Central memory CD8-positive, alpha-beta T cell (primary cell): ENCODE data around the gene IGSF21.
A peak's percentile ranks its signal among the peaks of the same experiment; 100 is the strongest.
"Not testable (repeated sequence)": the region's sequence is repeated elsewhere in the genome, so short reads cannot be mapped to it uniquely, and the experiment has no call there.

ENCODE experiments used
- ATAC-seq: fragments of 150-1000 bp; cut with Tn5 transposase; replicated peaks from 2 replicates; pipeline ENCODE4 v1.10.0; 2022; ENCODE audit warnings: mild to moderate bottlenecking, moderate FRiP score, moderate number of reproducible peaks; ENCODE audit not compliant: poor library complexity, severe bottlenecking; ENCODE audit errors: extremely low read depth
- DNase-seq, 2 donors: peaks; one replicate each; pipeline ENCODE4 v3.0.0; 2021; ENCODE audit warnings: low spot score in 2 of 2
- H3K27ac Mint-ChIP-seq: one replicate; pipeline ENCODE4 v1.8.0; 2022; ENCODE audit warnings: low read depth, mild to moderate bottlenecking, moderate library complexity, mixed read lengths
- H3K27me3 Mint-ChIP-seq: one replicate; pipeline ENCODE4 v1.8.0; 2022; ENCODE audit warnings: mixed read lengths
- H3K36me3 Mint-ChIP-seq: one replicate; pipeline ENCODE4 v1.8.0; 2022; ENCODE audit warnings: mild to moderate bottlenecking, moderate library complexity, mixed read lengths; ENCODE audit not compliant: insufficient read depth
- H3K4me1 Mint-ChIP-seq: one replicate; pipeline ENCODE4 v1.8.0; 2022; ENCODE audit warnings: mixed read lengths
- H3K4me3 Mint-ChIP-seq: one replicate; pipeline ENCODE4 v1.8.0; 2022; ENCODE audit warnings: mild to moderate bottlenecking, moderate library complexity, mixed read lengths
- H3K9me3 Mint-ChIP-seq: one replicate; pipeline ENCODE4 v1.8.0; 2022; ENCODE audit warnings: mixed read lengths

The IGSF21 gene

GRCh38 chr1:18160290-18160942 is 52.8 kb downstream of the IGSF21 start:
- H3K36me3 Mint-ChIP-seq, result peaks cover 2% of the 10 kb centered on the region
- DNase-seq, result no peak
- H3K27ac Mint-ChIP-seq, result no peak overlapping the region
- peak; percentile 49 for ATAC-seq
- H3K9me3 Mint-ChIP-seq, result no peaks in the 10 kb centered on the region
- H3K27me3 Mint-ChIP-seq, result peaks cover 41% of the 10 kb centered on the region
- H3K4me1 Mint-ChIP-seq, result no peaks in the 10 kb centered on the region
- no peak overlapping the region for H3K4me3 Mint-ChIP-seq

- Mint-ChIP-seq H3K4me3 (no peak overlapping the region), H3K9me3 (no peaks in the 10 kb centered on the region), H3K27ac (no peak overlapping the region), H3K27me3 (peaks cover 49% of the 10 kb centered on the region), H3K36me3 (peaks cover 2% of the 10 kb centered on the region), H3K4me1 (no peaks in the 10 kb centered on the region)
- DNase-seq (no peak), ATAC-seq (no peak)
These were observed 54.1 kb downstream of the IGSF21 start for GRCh38 chr1:18161690-18162089.

GRCh38 chr1:18165640-18166039 is 58.0 kb downstream of the IGSF21 start:
- not testable (repeated sequence) for H3K4me3 Mint-ChIP-seq, H3K9me3 Mint-ChIP-seq

GRCh38 chr1:18166341-18166740 is 58.7 kb downstream of the IGSF21 start:
- DNase-seq (no peak), ATAC-seq (no peak)
- Mint-ChIP-seq H3K27me3 (peaks cover 51% of the 10 kb centered on the region), H3K9me3 (no peaks in the 10 kb centered on the region), H3K4me1 (no peaks in the 10 kb centered on the region), H3K36me3 (peaks cover 4% of the 10 kb centered on the region), H3K27ac (no peak overlapping the region), H3K4me3 (no peak overlapping the region)

More at GRCh38 chr1:18165640-18166039, 58.0 kb downstream of the IGSF21 start:
- DNase-seq, H3K36me3 Mint-ChIP-seq, ATAC-seq, H3K27ac Mint-ChIP-seq, H3K4me1 Mint-ChIP-seq: not testable (repeated sequence)
- H3K27me3 Mint-ChIP-seq, result peaks cover 50% of the 10 kb centered on the region

GRCh38 chr1:18166929-18167328 is 59.3 kb downstream of the IGSF21 start:
- peaks cover 4% of the 10 kb centered on the region for H3K36me3 Mint-ChIP-seq
- no peaks in the 10 kb centered on the region for H3K9me3 Mint-ChIP-seq
- H3K4me1 Mint-ChIP-seq, result no peaks in the 10 kb centered on the region
- ATAC-seq (no peak), DNase-seq (no peak)
- H3K27ac Mint-ChIP-seq, result no peak overlapping the region
- H3K27me3 Mint-ChIP-seq, result peaks cover 50% of the 10 kb centered on the region
- H3K4me3 Mint-ChIP-seq, result no peak overlapping the region

- Mint-ChIP-seq H3K4me1 (no peaks in the 10 kb centered on the region), H3K9me3 (no peaks in the 10 kb centered on the region), H3K27ac (no peak overlapping the region), H3K36me3 (peaks cover 3% of the 10 kb centered on the region), H3K4me3 (no peak overlapping the region), H3K27me3 (peaks cover 48% of the 10 kb centered on the region)
- ATAC-seq (no peak), DNase-seq (no peak)
These were observed 62.8 kb downstream of the IGSF21 start for GRCh38 chr1:18170444-18170843.

- ATAC-seq (no peak), DNase-seq (no peak)
- no peaks in the 10 kb centered on the region for H3K9me3 Mint-ChIP-seq
- H3K27ac Mint-ChIP-seq, result no peak overlapping the region
- H3K4me3 Mint-ChIP-seq, result no peak overlapping the region
- no peaks in the 10 kb centered on the region for H3K4me1 Mint-ChIP-seq
- peaks cover 3% of the 10 kb centered on the region for H3K36me3 Mint-ChIP-seq
- peaks cover 51% of the 10 kb centered on the region for H3K27me3 Mint-ChIP-seq
These were observed 66.4 kb downstream of the IGSF21 start for GRCh38 chr1:18174037-18174436.

- Mint-ChIP-seq H3K27me3 (peaks cover 49% of the 10 kb centered on the region), H3K4me3 (no peak overlapping the region), H3K36me3 (no peaks in the 10 kb centered on the region), H3K9me3 (no peaks in the 10 kb centered on the region), H3K4me1 (no peaks in the 10 kb centered on the region), H3K27ac (no peak overlapping the region)
- no peak for DNase-seq
- ATAC-seq, result no peak
These were observed 67.5 kb downstream of the IGSF21 start for GRCh38 chr1:18175051-18175450.

- ATAC-seq, result no peak
- H3K36me3 Mint-ChIP-seq, result no peaks in the 10 kb centered on the region
- H3K4me3 Mint-ChIP-seq, result no peak overlapping the region
- H3K9me3 Mint-ChIP-seq, result no peaks in the 10 kb centered on the region
- H3K4me1 Mint-ChIP-seq, result no peaks in the 10 kb centered on the region
- DNase-seq, result no peak
- peaks cover 49% of the 10 kb centered on the region for H3K27me3 Mint-ChIP-seq
- H3K27ac Mint-ChIP-seq, result no peak overlapping the region
These were observed 68.2 kb downstream of the IGSF21 start for GRCh38 chr1:18175530-18176377.

- Mint-ChIP-seq H3K9me3 (no peaks in the 10 kb centered on the region), H3K4me1 (no peaks in the 10 kb centered on the region), H3K27me3 (peaks cover 56% of the 10 kb centered on the region), H3K36me3 (no peaks in the 10 kb centered on the region), H3K4me3 (no peak overlapping the region), H3K27ac (no peak overlapping the region)
- ATAC-seq, result no peak
- DNase-seq, result no peak
These were observed 69.0 kb downstream of the IGSF21 start for GRCh38 chr1:18176619-18177018.

- ATAC-seq (no peak), DNase-seq (no peak)
- H3K4me3 Mint-ChIP-seq, result no peak overlapping the region
- no peak overlapping the region for H3K27ac Mint-ChIP-seq
- H3K27me3 Mint-ChIP-seq, result peaks cover 63% of the 10 kb centered on the region
- no peaks in the 10 kb centered on the region for H3K4me1 Mint-ChIP-seq
- no peaks in the 10 kb centered on the region for H3K36me3 Mint-ChIP-seq
- no peaks in the 10 kb centered on the region for H3K9me3 Mint-ChIP-seq
These were observed 70.5 kb downstream of the IGSF21 start for GRCh38 chr1:18178111-18178510.

- H3K4me1 Mint-ChIP-seq, result no peaks in the 10 kb centered on the region
- no peaks in the 10 kb centered on the region for H3K9me3 Mint-ChIP-seq
- no peak overlapping the region for H3K27ac Mint-ChIP-seq
- no peak overlapping the region for H3K4me3 Mint-ChIP-seq
- ATAC-seq, result no peak
- no peak for DNase-seq
- H3K36me3 Mint-ChIP-seq, result no peaks in the 10 kb centered on the region
- H3K27me3 Mint-ChIP-seq, result peaks cover 69% of the 10 kb centered on the region
These were observed 71.4 kb downstream of the IGSF21 start for GRCh38 chr1:18179009-18179408.
